GM18951 (cell line): ENCODE measurements around the gene TMEM178B.
"Not testable (repeated sequence)": the region's sequence is repeated elsewhere in the genome, so short reads cannot be mapped to it uniquely, and the experiment has no call there.

ENCODE experiments used
- POLR2A ChIP-seq: IDR thresholded peaks from 4 replicates; pipeline ENCODE4 v1.6.1; 2011; ENCODE audit warnings: mild to moderate bottlenecking; ENCODE audit not compliant: insufficient read length, insufficient read depth; ENCODE audit errors: extremely low read depth
- in situ Hi-C: fragments of 300-500 bp; cut with MboI; formaldehyde crosslinking; loops from one replicate; pipeline ENCODE4 v1.12.0; 2022; ENCODE audit warnings: low sequenced_read_pairs, mixed read lengths, inconsistent platforms; ENCODE audit not compliant: unreplicated experiment

Gene TMEM178B

DNA sequence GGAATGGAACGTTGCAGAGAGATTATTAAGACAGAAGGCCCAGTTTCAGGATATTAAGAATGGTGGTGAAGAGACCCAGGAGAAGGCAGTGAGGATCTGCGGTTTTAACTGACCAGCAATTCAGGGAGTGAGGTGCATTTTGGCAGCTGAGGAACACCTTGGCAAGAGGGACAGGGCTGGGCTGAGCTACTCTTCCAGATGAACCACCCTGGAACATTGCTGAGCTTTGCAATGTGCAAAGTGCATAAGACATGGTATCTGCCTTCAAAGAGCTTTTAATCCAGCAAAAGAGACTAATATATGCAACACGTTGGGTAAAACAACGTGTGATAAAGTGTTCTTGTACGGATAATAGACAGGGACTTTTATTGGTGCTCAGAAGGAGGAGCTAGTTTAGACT lies 296.3 kb downstream of the TMEM178B start:
- in situ Hi-C loops = no loop called here

DNA sequence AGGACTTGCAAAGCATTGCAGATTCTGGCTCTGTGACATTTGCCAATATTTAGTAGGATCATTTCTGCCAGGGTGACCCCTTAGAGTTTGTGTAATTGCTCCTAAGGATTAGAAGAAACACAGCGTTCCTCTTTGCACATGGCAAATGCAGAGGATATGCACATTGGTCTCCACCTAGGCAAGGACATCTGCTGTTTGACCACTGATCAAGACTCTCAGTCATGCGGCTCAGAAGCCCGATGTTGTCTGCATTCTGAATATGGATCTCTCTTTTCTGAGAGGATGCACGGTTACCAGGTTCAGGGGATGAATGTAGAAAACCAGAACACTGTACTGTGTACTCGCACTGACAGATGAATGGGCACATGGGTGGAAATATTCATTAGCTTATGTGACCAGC lies 296.8 kb downstream of the TMEM178B start:
- in situ Hi-C loops = no loop called here
- no peak for TF ChIP-seq POLR2A

More for the DNA sequence above, 296.3 kb downstream of the TMEM178B start:
- TF ChIP-seq POLR2A = no peak

DNA sequence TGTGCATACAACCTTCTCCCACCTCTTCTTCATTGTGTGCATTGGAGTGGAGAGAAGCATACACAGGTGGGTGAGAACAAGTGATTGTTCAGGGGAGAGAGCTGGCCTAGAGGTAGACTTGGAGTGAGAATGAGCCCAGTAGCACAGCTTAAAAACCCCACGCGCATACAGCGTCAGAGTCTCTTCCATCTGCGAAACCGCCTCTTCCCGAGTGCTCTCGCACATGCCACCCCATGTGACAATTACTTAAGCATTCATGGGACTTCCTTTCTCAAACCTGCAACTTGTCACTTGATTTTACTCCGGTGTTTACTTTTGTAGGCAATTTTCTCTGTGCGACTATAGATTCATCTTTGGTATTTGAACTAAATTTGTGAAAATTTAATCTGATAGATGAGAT lies 300.6 kb downstream of the TMEM178B start:
- in situ Hi-C loops = no loop called here
- no peak for TF ChIP-seq POLR2A

DNA sequence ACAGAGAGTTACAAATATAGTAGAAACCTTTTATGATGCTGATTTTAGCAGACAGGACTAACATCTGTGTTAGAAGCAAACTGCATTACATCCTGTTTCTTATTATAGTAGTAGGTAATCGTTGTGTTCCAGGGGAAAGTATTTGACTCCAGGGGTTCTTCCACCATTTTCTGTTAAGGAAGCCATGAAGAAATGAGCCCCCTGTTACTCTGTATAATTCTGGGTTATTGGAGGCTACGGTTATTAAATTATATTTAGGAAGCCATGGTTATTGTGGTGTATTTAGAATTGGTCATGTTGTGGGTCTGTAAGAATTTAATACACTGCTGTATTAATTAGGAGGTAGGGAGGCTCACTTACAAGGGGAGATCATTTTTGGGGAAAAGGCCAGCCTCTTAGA lies 301.6 kb downstream of the TMEM178B start:
- in situ Hi-C loops = no loop called here
- no peak for TF ChIP-seq POLR2A

DNA sequence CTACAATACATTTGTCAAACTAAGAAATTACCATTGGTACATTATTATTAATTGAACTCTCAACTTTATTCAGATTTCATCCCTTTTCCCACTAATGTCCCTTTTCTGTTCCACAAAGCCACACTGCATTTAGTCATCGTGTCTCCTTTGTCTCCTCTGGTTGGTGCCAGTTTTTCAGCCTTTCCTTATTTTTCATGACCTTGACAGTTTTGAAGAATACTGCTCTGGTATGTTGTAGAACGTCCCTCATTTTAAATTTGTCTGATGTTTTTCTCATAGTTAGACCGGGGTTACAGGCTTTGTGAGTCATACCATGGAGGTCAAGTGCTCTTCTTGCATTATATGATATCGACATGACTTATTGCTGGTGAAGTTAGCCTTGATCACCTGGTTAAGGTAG lies 304.0 kb downstream of the TMEM178B start:
- no peak for TF ChIP-seq POLR2A
- in situ Hi-C loops = no loop called here

DNA sequence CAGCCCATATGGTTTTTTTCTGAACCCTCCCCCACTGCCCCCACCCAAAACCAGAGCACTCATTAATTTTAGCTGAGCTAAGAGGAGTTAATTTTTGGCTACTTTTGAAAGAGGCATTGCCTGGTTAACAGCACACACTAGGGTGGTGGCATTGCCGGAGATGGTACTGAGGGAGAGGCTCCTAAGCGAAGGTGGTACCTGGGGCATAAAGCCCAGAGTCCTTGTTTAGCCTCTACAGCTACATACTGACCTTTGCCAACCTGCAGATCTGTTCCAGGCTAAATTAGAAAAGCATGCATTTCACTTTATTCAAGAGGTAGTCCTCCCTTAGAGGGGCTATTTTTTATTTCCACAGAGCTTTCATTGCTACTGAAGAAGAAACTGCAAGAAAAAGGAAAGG lies 304.5 kb downstream of the TMEM178B start:
- TF ChIP-seq POLR2A = no peak
- in situ Hi-C loops = no loop called here

DNA sequence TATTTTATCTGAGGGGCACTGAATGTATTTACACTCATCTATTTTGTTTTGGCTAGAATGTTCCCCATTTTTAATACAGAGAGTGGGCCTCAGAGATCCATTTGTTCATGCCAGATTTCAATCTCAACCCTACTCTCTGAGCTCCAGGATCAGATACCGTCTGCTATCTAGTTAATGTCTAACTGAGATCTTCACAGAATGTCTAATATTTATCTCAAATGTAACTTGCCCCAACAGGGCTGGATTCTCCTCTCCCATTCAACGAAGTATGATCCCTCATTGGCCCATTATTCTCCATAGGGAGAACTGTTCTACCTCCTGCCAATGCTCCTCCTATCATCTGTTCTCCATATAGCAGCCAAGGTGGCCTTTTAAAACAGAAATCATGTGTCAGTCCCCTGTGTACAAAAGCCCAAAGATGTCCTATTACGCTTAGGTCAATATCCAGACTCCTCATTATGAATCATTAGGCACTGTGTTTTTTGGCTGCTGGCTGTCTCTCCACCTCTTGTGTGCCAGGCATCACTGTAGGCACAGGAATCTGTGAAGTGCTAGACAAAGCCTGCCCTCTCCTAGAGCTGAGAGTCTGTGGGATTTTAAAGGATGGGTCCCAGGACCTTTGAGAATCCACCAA lies 308.0 kb downstream of the TMEM178B start:
- no peak for TF ChIP-seq POLR2A
- in situ Hi-C loops = no loop called here

DNA sequence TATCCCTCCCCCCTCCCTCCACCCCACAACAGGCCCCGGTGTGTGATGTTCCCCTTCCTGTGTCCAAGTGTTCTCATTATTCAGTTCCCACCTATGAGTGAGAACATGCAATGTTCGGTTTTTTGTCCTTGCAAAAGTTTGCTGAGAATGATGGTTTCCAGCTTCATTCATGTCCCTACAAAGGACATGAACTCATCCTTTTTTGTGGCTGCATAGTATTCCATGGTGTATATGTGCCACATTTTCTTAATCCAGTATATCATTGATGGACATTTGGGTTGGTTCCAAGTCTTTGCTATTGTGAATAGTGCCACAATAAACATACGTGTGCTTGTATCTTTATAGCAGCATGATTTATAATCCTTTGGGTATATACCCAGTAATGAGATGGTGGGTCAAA lies 309.5 kb downstream of the TMEM178B start:
- in situ Hi-C loops = not testable (repeated sequence)

DNA sequence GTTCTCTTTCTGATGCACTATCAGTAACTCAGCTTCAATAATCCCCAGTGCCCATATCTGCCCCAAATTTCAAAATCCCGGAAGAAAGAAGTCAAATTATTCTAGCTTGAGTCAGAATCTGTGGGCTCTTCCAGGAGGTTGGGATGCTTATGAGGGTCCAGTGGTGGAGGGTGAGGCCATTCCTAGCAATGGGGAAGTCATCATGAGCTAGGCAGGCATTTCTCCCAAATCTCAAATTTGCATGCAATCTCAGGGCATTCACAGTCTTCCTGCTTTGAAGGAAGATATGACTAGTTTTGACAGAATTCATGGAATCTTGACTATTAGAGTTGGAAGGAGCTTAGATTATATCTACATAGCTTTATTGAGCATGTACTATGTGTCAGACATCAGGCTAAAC lies 313.0 kb downstream of the TMEM178B start:
- TF ChIP-seq POLR2A = no peak
- in situ Hi-C loops = no loop called here

DNA sequence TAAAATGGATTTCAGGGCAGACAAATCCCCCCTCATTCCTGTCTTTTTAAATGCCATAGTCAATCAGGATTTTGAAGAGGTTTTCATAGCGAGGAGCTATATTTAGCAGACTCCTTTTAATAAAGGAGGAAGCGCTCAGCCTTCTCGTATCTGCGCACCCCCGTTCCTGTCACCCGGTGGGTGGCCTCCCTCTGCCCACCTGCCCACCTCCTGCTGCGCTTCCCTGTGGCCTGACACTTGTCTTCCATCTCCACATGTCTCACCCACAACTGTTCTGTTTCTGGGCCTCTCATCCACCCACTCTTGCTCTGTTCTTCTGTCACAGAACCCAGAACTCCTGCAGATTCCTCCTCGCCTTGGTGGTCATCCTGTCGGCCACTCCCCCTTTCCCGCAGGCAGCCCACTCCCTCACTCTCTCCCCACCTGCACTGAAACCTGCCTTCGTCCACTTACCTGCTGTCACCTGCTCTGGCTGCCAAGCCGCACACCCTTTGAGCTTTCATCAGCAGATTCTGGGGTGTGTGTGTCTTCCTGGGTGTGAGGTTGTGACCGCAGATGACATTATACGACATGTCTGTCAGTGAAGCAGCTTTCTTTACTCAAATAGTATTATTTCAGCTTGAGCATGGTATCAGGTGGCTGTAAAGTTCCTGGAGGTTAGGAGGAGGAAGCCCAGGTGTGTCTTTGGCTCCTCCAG lies 313.8 kb downstream of the TMEM178B start:
- in situ Hi-C loops = no loop called here

DNA sequence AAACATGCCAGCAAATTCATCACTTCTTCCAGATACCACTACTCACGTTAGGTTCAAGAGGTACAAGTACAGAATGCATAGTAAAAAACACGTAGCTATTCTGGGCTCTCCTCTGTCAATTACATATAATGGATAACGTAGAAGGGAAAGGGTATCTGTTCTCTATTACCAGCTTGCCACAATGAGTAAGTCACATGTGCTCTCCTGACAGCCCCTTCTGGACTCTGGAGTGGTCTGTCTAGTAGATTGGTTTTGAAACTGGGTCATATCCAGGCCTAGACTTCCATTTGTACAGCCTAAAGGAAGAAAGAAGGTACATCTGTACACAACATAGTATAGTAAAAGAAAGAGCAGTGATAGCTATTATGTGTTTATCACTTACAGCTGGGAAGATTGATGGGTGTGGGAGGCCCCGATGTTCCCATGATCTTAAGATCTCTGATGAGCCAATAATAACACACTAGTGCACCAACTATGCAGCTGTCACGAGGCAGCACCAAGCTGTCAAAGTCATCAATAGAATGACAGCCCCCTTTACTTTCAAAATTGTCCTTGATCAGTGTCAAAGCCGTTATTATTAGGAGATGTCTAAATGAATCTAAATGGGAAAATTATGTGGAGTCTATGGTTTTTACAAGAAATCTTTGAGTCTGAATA lies 315.4 kb downstream of the TMEM178B start:
- in situ Hi-C loops = no loop called here
- no peak for TF ChIP-seq POLR2A

More for the DNA sequence above, 313.8 kb downstream of the TMEM178B start:
- TF ChIP-seq POLR2A = no peak

DNA sequence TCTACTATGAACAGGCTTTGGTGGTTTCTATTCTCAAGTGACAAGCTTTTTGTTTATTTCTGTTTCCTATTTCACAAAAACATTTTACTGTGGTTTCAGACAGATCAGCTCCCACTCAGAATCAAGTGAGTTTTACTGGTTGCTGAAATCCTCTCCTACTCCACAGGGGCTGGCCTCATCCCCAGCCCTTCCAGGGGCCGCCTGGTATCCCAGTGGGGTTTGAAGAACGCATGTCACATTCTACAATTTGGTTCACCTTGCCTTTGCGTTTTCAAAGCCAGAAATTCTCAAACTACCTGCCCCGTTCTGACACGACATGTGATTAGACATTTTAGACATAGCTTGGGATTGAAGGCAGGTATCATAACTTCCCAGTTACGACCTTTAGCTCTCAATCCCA lies 316.5 kb downstream of the TMEM178B start:
- in situ Hi-C loops = no loop called here
- no peak for TF ChIP-seq POLR2A

DNA sequence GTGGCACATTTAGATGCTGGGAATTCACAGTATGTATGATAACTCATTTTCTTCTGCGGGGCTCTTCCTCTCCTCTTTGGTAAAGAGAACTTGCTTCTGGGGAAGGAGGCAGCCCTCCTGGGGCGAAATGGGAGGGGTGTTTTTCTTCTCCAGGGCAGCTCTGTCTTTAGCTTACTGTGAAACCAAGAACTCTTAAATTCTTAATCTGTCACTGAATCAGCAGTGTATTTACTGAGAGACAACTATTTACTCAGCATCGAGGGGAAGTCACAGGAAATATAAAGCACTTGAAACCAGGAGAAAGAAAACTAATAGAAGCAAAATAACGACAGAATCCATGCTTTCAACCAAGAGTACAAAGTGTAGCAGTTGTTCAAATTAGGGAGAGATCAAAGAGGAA lies 319.2 kb downstream of the TMEM178B start:
- in situ Hi-C loops = no loop called here
- TF ChIP-seq POLR2A = no peak
